Cardiac muscle cell (in vitro differentiated cells and primary cell): Measurements from ENCODE around the gene PC. TPM values are rescaled to one million over a fixed set of nuclear protein-coding genes. Genes with fewer than 3 reads are reported as not detected.
"Not testable (repeated sequence)": the region's sequence is repeated elsewhere in the genome, so short reads cannot be mapped to it uniquely, and the experiment has no call there.

ENCODE experiments used
- DNase-seq, 2 donors: peaks; one replicate each; pipeline versions ENCODE4 v3.0.0 to v3.0.0-alpha.2; 2010 to 2017; ENCODE audit warnings: low read depth in 1 of 2, low spot score in 1 of 2
- H3K27ac ChIP-seq: fragments of 200-600 bp; sonication (generic); 2 replicates; pipeline ENCODE4 v1.5.1; 2016
- H3K27me3 ChIP-seq: fragments of 200-600 bp; sonication (generic); 2 replicates; pipeline ENCODE4 v1.6.0; 2016; ENCODE audit warnings: control low read depth
- H3K36me3 ChIP-seq: fragments of 200-600 bp; sonication (generic); 2 replicates; pipeline ENCODE4 v1.5.1; 2016; ENCODE audit warnings: control low read depth
- H3K4me1 ChIP-seq: fragments of 200-600 bp; sonication (generic); 2 replicates; pipeline ENCODE4 v1.8.1; 2017; ENCODE audit warnings: low read depth, mild to moderate bottlenecking, mixed run types
- H3K4me3 ChIP-seq: fragments of 200-600 bp; sonication (generic); 2 replicates; pipeline ENCODE4 v1.5.1; 2016; ENCODE audit warnings: mild to moderate bottlenecking
- H3K9me3 ChIP-seq: fragments of 200-600 bp; sonication (generic); 2 replicates; pipeline ENCODE4 v1.5.1; 2017; ENCODE audit warnings: low read depth, mild to moderate bottlenecking, control low read depth
- polyA plus RNA-seq: library from polyadenylated mRNA; unstranded; fragments of >200 nt; fragmentation: Nextera tagmentation; extraction: Ambion mirVana; gene quantifications from 2 replicates; pipeline ENCODE4 v1.2.1, GENCODE V29; 2016
- total RNA-seq: library from RNA; depleted of rRNA; stranded (reverse); fragments of >200 nt; gene quantifications from 2 replicates; pipeline ENCODE4 v1.2.3, GENCODE V29; 2016
- TF ChIP-seq, protein P1 (sequence below): IDR thresholded peaks from 2 replicates; pipeline ENCODE4 v1.5.1; 2012; ENCODE audit warnings: low read depth, mild to moderate bottlenecking, low read length

The PC gene
- total and polyA plus RNA-seq, 2 experiments from 2014 or later: 20.5 to 30.7 TPM

DNA sequence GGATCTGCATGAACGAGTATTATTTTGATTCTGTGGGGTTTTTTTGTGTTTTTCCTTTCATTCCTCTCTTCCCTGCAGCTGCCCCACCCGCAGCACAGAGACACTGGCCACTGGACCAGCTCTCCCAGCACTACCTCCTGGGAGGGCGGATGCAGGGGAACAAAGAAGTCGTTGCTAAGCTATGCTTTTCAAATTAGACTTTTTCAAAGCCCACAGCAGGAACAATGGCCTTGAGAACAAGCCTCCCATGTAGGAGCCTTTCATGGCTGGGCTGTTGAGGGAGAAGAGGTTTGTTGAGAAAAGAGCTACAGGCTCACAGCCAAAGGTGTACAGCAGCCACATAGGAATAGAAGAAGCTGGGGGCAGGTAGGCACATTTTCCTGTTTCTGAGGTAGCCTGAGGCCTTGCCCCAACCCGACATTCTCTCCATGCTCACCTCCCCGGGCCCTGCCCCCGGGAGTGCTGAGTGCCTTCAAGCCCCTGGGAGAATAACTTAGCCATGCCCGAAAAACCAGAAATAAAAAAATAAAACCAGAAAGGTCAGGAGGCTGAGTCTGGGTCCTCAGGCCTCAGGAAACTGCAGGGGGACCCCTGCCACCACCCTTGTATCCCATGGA lies 44.2 kb upstream of the PC start:
- Histone ChIP-seq H3K9me3 (no peaks in the 10 kb centered on the region), H3K4me3 (no peak overlapping the region), H3K27ac (no peak overlapping the region), H3K27me3 (no peaks in the 10 kb centered on the region), H3K4me1 (no peaks in the 10 kb centered on the region), H3K36me3 (no peaks in the 10 kb centered on the region)
- no peak for DNase-seq
- TF ChIP-seq, protein P1, sequence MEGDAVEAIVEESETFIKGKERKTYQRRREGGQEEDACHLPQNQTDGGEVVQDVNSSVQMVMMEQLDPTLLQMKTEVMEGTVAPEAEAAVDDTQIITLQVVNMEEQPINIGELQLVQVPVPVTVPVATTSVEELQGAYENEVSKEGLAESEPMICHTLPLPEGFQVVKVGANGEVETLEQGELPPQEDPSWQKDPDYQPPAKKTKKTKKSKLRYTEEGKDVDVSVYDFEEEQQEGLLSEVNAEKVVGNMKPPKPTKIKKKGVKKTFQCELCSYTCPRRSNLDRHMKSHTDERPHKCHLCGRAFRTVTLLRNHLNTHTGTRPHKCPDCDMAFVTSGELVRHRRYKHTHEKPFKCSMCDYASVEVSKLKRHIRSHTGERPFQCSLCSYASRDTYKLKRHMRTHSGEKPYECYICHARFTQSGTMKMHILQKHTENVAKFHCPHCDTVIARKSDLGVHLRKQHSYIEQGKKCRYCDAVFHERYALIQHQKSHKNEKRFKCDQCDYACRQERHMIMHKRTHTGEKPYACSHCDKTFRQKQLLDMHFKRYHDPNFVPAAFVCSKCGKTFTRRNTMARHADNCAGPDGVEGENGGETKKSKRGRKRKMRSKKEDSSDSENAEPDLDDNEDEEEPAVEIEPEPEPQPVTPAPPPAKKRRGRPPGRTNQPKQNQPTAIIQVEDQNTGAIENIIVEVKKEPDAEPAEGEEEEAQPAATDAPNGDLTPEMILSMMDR: no peak

DNA sequence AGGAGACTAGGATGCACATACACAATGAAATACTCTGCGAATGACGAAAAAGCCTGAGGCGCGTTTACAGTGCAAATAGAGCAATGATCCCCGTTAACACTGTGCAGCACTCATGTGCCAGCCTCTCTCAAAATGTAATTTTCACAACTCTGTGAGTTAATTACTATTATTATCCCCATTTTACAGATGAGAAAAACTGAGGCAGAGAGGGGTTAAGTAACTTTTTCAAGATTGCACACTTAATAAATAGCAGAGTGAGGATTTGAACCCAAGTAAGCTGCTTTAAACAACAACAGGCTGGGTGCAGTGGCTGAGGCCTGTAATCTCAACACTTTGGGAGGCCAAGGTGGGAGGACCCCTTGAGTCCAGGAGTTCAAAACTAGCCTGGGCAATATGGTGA lies 43.1 kb upstream of the PC start:
- no peak for DNase-seq

DNA sequence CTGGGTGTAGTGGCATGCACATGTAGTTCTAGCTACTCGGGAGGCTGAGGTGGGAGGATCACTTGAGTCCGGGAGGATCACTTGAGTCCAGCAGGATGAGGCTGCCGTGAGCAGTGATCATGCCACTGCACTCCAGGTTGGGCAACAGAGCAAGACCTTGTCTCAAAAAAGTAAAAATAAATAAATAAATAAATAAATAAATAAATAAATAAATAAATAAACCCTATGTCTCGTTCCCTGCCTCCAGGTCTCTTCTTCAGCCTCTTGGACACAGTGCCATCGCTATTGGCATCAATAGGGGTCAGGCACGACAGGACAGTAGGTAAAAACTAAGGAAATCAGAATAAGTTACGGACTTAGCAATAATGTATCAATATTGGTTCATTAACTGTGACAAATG lies 41.4 kb upstream of the PC start:
- DNase-seq: no peak
- no peaks in the 10 kb centered on the region for H3K4me1 ChIP-seq
- TF ChIP-seq, protein P1: no peak
- no peaks in the 10 kb centered on the region for H3K9me3 ChIP-seq
- H3K36me3 ChIP-seq: no peaks in the 10 kb centered on the region
- H3K27ac ChIP-seq: no peak overlapping the region
- no peaks in the 10 kb centered on the region for H3K27me3 ChIP-seq
- H3K4me3 ChIP-seq: no peak overlapping the region

More for the DNA sequence above, 43.1 kb upstream of the PC start:
- no peak overlapping the region for H3K4me3 ChIP-seq
- no peaks in the 10 kb centered on the region for H3K9me3 ChIP-seq
- no peaks in the 10 kb centered on the region for H3K27me3 ChIP-seq
- H3K36me3 ChIP-seq: no peaks in the 10 kb centered on the region
- H3K4me1 ChIP-seq: no peaks in the 10 kb centered on the region
- TF ChIP-seq, protein P1: no peak
- no peak overlapping the region for H3K27ac ChIP-seq

DNA sequence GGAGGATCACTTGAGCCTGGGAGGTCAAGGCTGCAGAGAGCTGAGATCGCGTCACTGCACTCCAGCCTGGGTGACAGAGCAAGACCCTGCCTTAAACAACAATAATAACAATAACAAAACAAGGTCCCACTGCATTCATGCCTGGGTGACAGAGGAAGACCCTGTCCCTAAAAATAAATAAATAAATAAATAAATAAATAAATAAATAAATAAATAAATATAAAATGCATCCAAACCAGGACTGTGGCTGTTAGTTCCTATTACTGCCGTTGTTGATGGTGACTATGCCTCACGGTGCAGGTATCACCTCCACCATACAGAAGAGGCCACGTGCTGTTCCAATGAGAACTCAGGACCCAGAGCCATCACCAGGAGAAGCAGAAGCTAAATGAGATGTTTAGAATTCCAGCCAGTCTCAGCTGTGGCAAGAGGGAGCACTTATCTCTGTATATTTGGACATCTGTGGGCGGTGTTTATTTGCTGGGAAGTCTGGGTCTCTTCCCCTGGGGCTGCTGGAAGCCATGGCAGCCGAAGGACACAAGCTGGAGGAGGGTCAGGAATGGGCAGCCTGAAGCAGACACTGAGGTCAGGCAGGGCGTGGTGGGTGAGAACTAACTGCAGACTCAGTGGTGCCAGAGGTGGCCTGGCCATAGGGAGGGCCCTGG lies 38.6 kb upstream of the PC start:
- Histone ChIP-seq H3K4me1 (no peaks in the 10 kb centered on the region), H3K27ac (no peak overlapping the region), H3K36me3 (no peaks in the 10 kb centered on the region), H3K27me3 (no peaks in the 10 kb centered on the region), H3K9me3 (no peaks in the 10 kb centered on the region), H3K4me3 (no peak overlapping the region)
- TF ChIP-seq, protein P1: no peak
- DNase-seq: peak; percentile 14 to 85

DNA sequence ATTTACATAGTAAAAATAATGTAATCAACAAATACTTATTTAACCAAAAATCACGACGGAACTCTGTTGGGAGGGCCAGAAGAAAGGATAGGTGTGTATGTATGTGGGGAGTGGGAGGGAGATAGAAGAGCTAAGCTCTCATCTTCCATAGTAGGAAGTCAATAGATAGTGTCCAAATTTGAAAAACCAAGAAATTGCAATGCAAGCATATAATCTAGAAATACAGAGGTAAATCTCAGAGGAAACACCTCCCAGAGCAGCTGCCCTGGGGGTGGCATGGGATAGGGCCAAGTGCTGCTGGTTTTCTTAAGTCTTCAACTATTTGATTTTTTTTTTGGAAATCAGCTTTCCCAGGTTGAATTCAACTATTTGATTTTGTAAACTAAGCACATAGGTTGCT lies 33.9 kb upstream of the PC start:
- Histone ChIP-seq H3K36me3 (no peaks in the 10 kb centered on the region), H3K27me3 (no peaks in the 10 kb centered on the region), H3K27ac (no peak overlapping the region), H3K9me3 (no peaks in the 10 kb centered on the region), H3K4me3 (no peak overlapping the region), H3K4me1 (peaks cover 7% of the 10 kb centered on the region)
- no peak for DNase-seq
- TF ChIP-seq, protein P1: no peak

DNA sequence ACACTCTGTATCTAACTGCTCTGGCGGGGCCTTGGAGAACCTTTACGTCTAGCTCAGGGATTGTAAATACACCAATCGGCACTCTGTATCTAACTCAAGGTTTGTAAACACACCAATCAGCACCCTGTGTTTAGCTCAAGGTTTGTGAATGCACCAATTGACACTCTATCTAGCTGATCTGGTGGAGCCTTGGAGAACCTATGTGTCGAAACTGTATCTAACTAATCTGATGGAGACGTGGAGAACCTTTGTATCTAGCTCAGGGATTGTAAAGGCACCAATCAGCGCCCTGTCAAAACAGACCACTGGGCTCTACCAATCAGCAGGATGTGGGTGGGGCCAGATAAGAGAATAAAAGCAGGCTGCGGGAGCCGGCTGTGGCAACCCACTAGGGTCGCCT lies 31.2 kb upstream of the PC start:
- H3K36me3 ChIP-seq, H3K9me3 ChIP-seq, H3K27ac ChIP-seq, H3K4me3 ChIP-seq, H3K27me3 ChIP-seq, DNase-seq, H3K4me1 ChIP-seq: not testable (repeated sequence)

DNA sequence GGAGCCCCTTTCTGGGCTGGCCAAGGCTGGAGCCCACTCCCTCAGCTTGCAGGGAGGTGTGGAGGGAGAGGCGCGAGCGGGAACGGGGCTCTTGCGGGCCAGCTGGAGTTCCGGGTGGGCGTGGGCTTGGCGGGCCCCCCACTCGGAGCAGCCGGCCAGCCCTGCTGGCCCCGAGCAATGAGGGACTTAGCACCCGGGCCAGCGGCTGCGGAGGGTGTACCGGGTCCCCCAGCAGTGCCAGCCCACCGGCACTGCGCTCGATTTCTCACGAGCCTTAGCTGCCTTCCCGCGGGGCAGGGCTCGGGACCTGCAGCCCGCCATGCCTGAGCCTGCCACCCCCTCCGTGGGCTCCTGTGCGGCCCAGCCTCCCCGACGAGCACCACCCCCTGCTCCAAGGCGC lies 30.6 kb upstream of the PC start:
- H3K27me3 ChIP-seq, H3K36me3 ChIP-seq, H3K4me1 ChIP-seq, H3K9me3 ChIP-seq, H3K27ac ChIP-seq, DNase-seq, H3K4me3 ChIP-seq: not testable (repeated sequence)
